Measurements from ENCODE around the gene HSPH1.
"Not testable (repeated sequence)": the region's sequence is repeated elsewhere in the genome, so short reads cannot be mapped to it uniquely, and the experiment has no call there.

HSPH1 gene

DNA sequence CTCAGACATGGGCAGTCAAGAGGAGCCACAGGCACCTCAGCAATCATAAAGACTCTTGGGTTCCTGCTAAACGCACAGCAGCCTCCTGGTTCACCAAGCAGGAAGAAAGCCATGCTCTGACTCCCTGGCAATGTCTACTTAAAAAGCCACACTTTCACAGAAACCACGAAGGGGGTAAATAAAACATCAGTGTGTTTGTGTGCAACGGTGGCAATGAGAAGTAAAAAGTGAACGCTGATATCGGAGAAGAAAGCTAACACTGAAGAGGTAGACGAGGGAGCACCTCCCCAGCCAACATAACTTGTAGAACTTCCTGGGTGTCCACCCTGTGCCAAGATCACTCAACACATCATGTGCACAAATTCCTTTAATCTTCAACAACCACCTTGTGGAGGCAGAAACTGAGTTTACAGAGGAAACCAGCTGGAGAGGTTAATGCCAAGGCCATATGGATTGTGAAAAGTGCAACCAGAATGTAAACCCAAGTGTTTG, 30.2 kb downstream of the HSPH1 start:
- no peak for DNase-seq (ENCODE audit: low read depth in 2 of 2)

- no peak for DNase-seq (ENCODE audit: low read depth in 2 of 2)
Measured at GRCh38 chr13:31129419-31129818, 32.3 kb downstream of the HSPH1 start.

GRCh38 chr13:31124204-31124603, 37.5 kb downstream of the HSPH1 start:
- no peak for DNase-seq (ENCODE audit: low read depth in 2 of 2)

DNA sequence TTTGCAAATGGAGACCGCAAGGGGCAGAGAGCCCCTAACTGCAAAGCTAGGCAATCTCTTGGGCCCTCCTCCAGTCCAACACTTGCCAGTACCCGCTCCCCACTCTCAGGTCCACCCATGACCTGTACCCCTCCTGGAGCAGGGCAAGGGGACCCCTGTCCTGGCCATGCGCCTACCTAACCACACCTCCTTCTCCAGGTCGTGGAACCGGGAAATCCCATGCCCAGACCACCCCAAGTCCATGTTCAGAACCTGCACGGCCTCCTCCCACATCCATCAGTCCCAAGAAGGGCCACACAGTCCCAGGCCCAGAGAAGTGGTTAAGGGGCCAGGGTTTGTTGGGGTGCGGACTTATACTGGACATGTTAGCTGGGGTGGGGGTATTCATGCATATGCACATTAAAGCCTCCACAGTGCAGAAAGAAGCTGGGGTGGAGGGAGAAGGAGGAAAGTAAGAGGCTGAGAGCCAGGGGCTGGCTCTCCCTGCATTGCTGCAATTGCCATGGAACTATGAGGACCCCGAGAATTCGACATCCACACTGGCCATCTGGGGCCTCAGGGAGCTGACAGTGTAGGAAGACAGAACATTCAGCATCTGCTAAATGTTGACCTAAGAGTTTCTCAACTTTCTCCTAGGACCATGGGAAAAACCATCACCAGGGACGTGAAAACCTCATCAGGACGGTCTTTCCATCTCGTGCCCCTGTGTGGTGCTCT, 39.0 kb downstream of the HSPH1 start:
- no peak for DNase-seq (ENCODE audit: low read depth in 2 of 2)

DNA sequence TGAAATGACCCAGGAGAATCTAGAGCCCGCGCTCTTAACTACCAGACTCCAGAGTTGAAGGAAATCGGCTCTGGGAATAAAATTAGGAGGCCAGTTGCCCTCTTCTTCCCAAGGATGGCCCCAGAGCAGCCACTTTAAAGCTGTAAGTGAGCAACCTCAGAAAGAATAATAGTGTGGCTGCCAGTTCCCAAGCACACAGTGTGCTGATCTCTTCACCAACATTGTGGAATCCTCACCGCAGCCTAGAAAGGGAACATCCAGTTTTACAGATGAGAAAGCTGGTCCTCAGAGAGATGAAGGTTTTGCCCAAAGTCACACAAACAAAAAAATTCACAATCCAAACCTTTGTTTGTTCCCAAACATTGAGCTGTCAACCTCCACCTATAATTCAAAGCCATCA, 39.6 kb downstream of the HSPH1 start:
- DNase-seq (ENCODE audit: low read depth in 2 of 2), result no peak

- no peak for DNase-seq (ENCODE audit: low read depth in 2 of 2)
Measured at GRCh38 chr13:31121379-31122140, 40.1 kb downstream of the HSPH1 start.

GRCh38 chr13:31119966-31120700, 41.6 kb downstream of the HSPH1 start:
- DNase-seq (ENCODE audit: low read depth in 2 of 2), result no peak

GRCh38 chr13:31119526-31119925, 42.2 kb downstream of the HSPH1 start:
- DNase-seq (ENCODE audit: low read depth in 2 of 2), result no peak

DNA sequence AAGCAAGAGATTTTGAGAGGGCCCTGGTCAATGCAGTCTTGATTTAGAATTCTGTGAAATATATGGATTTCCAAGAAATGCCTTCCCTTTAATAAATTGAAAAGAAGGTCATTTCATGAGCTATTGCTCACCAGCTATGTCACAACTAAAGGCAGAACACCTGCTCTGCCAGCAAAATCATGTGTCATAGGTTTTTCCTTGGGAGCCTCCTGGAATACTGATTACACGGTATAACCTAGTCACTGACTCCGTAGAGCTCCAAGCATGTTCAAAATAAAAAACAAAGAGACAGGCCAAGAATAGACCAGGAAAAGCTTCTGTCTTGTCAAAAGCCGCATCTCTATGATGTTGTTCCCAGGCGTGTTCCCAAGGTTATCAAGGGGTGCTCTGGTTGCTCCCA, 45.5 kb downstream of the HSPH1 start:
- DNase-seq (ENCODE audit: low read depth in 2 of 2), result no peak

DNA sequence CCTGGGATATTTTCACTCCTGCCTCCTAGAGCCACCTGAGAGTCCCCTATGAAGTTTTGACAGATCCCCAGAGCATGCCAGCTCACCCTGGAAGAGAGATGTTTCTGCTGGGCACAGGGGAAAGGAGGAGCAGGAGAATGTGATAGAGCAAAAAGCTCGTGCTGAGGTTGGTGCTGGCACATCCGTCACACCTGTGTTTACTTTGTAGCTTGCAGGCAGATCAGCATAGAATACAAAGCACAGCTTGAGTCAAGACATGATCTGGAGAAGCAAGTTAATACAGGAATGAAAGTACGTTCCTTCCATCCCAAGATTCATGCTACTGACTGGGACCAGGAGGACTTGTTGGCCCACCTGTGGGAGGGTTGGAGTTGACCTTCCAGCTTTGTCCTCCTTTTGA, 46.1 kb downstream of the HSPH1 start:
- no peak for DNase-seq (ENCODE audit: low read depth in 2 of 2)

DNA sequence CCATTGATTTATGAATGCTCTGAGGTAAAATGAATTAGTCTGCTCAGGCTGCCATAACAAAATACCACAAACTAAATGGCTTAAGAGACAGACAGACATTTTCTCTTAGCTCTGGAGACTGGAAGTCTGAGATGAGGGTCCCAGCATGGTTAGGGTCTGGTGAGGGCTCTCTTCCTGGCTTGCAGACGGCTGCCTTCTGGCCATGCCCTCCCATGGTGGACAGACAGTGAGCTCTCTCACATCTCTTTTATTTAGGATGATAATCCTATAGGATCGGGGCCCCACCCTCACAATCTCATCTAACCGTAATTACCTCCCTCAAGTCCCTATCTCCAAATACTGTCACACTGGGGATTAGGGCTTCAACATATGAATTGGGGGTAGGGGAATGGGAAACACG, 47.1 kb downstream of the HSPH1 start:
- no peak for DNase-seq (ENCODE audit: low read depth in 2 of 2)

GRCh38 chr13:31111136-31111535, 50.6 kb downstream of the HSPH1 start:
- DNase-seq (ENCODE audit: low read depth in 2 of 2), result no peak

DNA sequence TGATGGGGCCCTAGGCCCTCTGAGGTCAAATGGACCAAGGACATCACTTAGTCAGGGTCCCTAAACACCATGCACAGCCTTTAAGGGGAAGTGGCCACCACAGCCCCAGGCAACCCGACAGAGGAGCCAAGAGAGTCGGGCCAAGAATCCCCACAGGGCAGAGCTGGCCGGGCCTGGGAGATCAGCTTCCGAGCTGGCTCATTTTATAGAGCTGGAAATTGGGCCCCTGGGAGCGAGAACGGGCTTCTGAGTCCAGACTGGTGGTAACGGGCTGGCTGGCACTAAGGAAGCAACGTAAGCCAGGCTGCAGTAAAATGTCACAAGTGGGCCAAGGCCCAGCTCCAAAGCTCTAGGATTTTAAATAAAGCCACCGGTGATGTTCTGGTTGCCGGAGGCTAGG, 51.1 kb downstream of the HSPH1 start:
- no peak for DNase-seq (ENCODE audit: low read depth in 2 of 2)

GRCh38 chr13:31110169-31110568, 51.5 kb downstream of the HSPH1 start:
- DNase-seq (ENCODE audit: low read depth in 2 of 2), result no peak

- DNase-seq (ENCODE audit: low read depth in 2 of 2), result no peak
Measured at GRCh38 chr13:31107109-31107508, 54.6 kb downstream of the HSPH1 start.

GRCh38 chr13:31105856-31106255, 55.8 kb downstream of the HSPH1 start:
- no peak for DNase-seq (ENCODE audit: low read depth in 2 of 2)

GRCh38 chr13:31105020-31105795, 56.5 kb downstream of the HSPH1 start:
- no peak for DNase-seq (ENCODE audit: low read depth in 2 of 2)

DNA sequence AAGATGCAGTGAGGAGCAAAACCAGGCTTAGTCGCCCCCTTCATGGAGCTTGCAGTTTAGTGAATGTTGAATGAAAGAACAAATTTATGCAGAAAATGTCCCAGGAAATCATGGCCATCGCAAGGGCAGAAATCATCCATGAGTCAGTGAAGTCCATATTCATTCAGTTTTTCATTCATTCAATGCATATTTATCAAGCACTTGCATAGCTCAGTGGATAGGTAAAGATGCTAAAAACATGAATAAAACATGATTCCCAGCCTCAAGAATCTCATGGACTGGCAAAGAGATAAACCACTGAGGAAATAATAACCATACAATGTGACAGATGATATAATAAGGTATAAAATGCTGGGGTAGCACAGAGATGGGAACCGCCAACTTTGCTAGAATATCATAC, 58.8 kb downstream of the HSPH1 start:
- no peak for DNase-seq (ENCODE audit: low read depth in 2 of 2)

DNA sequence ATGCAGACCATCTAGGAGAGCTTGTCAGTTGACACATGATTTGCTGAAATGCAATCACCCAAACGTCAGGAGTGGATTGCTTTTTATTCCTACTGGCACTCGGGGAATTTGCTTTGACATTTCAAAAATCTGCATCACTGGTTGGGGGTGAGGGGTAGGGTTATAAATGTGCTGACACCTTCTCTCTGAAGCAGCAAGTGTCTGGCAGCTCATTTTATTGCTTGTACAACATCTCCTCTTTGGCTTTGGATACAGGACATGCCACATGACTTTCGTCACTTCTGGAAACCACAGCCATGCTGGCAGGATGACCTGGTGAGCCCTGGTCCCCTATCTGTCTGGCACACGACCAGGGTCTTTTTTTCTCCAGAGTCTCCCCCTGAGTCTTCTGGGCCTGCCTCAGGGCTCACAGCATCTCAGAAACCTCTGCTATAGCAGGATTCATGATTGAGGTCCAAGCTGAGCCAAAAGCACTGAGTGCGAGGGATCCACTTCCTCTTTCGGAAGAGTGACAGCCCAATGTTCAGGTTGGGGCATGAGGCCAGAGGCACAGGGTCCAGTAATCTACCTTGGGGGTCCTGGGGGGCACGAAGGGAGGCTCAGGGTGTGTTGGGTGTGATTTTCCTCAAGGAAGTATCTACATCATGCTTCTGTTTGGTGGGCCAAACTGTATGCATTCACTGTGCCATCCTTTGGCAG, 60.1 kb downstream of the HSPH1 start:
- DNase-seq (ENCODE audit: low read depth in 2 of 2), result peak; percentile 17 to 25

DNA sequence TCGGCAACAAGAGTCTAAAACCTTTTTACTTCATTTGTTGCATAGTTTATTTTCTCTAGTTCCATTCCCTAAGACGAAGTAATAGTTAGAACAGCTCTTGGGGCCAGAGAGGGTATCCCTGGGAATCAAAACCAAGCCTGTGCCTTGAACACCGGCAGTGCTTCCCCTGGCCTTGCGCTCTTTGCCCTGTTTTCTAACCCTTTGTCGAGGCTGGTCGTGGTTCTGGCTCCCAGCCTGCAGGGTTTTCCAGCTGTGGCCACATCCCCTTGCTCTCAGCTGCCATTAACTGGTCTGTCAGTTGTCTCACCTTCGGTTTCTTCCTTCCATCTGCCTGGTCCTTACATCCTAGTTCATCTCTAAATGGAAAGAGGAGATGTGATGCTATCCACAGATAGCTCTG, 61.0 kb downstream of the HSPH1 start:
- DNase-seq (ENCODE audit: low read depth in 2 of 2), result no peak

DNA sequence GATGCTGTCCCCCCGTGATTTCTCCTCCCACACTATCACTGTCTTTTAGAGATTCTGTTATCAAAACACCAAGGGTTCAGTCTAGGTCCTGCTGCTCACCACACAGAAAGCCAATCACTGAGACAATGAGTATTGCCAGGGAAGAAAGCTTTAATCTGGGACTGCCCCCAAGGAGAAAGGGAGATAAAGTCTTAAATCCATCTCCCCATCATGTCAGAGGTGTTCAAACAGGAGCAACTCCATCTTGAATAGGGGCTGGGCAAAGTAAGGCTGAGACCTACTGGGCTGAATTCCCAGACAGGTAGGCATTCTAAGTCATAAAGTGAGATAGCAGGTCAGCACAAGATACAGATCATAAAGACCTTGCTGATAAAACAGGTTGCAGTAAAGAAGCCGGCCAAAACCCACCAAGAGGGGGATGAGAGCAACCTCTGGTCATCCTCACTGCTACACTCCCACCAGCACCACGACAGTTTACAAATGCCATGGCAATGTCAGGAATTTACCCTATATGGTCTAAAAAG, 63.7 kb downstream of the HSPH1 start:
- DNase-seq (ENCODE audit: low read depth in 2 of 2), result not testable (repeated sequence)

Measured in fibroblast of skin of left quadriceps (primary cell).